ENCODE measurements around the gene WDR64.
A peak's percentile ranks its signal among the peaks of the same experiment; 100 is the strongest.
"Not testable (repeated sequence)": the region's sequence is repeated elsewhere in the genome, so short reads cannot be mapped to it uniquely, and the experiment has no call there.

The WDR64 gene

DNA sequence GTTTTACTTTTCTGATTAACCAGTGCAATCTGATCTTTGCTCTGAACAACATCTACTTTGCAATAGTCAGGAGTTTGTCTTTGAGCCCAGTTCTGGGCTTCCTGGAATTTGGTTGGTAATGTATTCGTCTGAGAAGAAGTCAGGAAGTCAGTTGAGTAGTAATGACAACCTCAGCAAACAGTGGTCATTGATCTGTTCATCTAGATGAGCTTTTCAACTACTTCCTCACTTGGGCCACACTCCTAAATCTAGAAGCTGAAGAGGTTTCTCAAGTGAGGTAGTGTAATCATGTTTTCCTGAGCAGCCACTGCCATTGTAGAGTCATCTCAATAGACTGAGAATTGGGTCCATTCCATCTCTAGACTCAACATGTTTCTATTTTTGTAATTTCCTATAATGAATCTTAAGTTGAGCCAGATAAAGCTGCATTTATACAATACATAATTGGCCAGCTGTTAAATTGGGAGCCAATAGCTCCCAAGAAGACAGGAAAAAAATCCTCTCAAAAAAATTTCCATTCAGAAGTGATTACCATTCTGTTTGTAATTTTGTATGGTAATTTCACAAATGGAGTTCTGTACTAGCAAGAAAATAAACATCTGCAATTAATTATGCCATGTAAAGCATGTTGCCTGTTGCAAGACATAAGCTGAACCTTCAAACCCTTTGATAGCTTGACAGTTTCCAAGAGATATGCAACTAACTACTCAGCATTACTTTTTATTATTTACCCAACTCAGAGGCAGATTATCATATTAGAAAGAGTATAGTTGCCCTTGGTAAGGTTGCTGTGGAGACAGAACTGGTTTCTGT is 49.6 kb downstream of the WDR64 start:
- ChIA-PET POLR2A (ENCODE audit: low non-redundant PET) (no interaction called here), CTCF (no interaction called here)
- TF ChIP-seq CTCF (conservative IDR thresholded peaks at IDR 0.05; ENCODE audit: low read depth): no peak
- H3K27ac ChIP-seq: no peak overlapping the region
- DNase-seq (ENCODE audit: low spot score): no peak

- ChIA-PET POLR2A (ENCODE audit: low non-redundant PET) (no interaction called here), CTCF (no interaction called here)
- no peak for TF ChIP-seq CTCF (conservative IDR thresholded peaks at IDR 0.05; ENCODE audit: low read depth)
- peak; percentile 50 for DNase-seq (ENCODE audit: low spot score)
- peak overlapping the region; percentile 34; the same call in 1 of the 2 replicates for H3K27ac ChIP-seq
Observed at GRCh38 chr1:241702442-241703373, 50.6 kb downstream of the WDR64 start.

GRCh38 chr1:241703739-241704138 is 51.7 kb downstream of the WDR64 start:
- POLR2A ChIA-PET (ENCODE audit: low non-redundant PET); DNase-seq (ENCODE audit: low spot score); CTCF ChIA-PET; H3K27ac ChIP-seq: not testable (repeated sequence)

GRCh38 chr1:241706257-241706656 is 54.2 kb downstream of the WDR64 start:
- DNase-seq (ENCODE audit: low spot score): no peak
- peak overlapping the region; percentile 73 for H3K27ac ChIP-seq
- CTCF ChIA-PET: no interaction called here
- POLR2A ChIA-PET (ENCODE audit: low non-redundant PET): no interaction called here
- TF ChIP-seq CTCF (conservative IDR thresholded peaks at IDR 0.05; ENCODE audit: low read depth): no peak

GRCh38 chr1:241706967-241707366 is 54.9 kb downstream of the WDR64 start:
- DNase-seq (ENCODE audit: low spot score): peak; percentile 73
- ChIA-PET POLR2A (ENCODE audit: low non-redundant PET) (no interaction called here), CTCF (no interaction called here)
- TF ChIP-seq CTCF (conservative IDR thresholded peaks at IDR 0.05; ENCODE audit: low read depth): no peak
- H3K27ac ChIP-seq: peak overlapping the region; percentile 76

DNA sequence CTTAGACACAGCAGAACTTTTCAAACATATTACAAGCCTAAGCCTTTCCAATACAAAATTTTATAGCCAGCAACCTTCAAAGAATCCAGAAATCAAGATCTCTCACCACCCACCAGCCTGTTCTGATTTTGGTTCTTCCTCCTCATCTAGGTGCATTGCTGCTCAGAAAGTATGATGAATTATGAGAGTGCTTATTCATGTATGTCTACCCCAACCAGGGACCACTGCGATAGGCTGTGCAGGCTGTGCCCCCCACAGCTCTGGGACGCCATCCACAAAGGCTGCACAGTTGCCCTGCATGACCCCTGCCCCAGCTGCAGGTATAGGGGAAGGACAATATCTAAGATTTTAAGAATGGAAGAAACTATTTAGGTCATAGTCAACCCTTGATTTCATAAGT is 55.4 kb downstream of the WDR64 start:
- no peak for DNase-seq (ENCODE audit: low spot score)
- peak overlapping the region; percentile 76 for H3K27ac ChIP-seq
- CTCF ChIA-PET: no interaction called here
- POLR2A ChIA-PET (ENCODE audit: low non-redundant PET): no interaction called here
- no peak for TF ChIP-seq CTCF (conservative IDR thresholded peaks at IDR 0.05; ENCODE audit: low read depth)

DNA sequence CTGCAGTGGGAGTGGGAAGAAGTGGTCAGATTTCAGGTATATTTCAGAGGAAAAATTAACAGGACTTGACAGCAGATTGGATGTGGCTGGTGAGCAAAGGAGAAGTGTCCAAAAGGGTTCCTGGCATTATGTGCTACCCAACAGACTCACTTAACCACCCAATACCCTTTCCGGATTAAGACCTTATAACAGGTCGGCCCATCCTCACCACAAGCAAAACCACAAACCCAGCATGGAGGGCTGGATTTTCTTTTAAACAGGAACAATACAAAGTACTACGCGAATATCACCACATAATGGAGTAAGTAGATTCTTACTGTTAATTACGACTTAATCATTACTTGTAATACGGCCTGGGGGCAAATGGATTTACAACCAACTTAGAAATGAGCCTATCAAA is 59.2 kb downstream of the WDR64 start:
- DNase-seq (ENCODE audit: low spot score): no peak
- TF ChIP-seq CTCF (conservative IDR thresholded peaks at IDR 0.05; ENCODE audit: low read depth): no peak
- CTCF ChIA-PET: no interaction called here
- POLR2A ChIA-PET (ENCODE audit: low non-redundant PET): no interaction called here
- no peak overlapping the region for H3K27ac ChIP-seq

All from RWPE1 (cell line).